PFSK-1 (cell line): ENCODE measurements around the gene PDLIM1.

Source experiments
- FOXP2 ChIP-seq: optimal IDR thresholded peaks from 2 replicates; pipeline ENCODE3; 2011; ENCODE audit warnings: borderline replicate concordance, control low read depth, inconsistent platforms; ENCODE audit not compliant: insufficient read depth; ENCODE audit errors: extremely low read length, extremely low read depth
- POLR2AphosphoS5 ChIP-seq: IDR thresholded peaks from 2 replicates; pipeline ENCODE4 v1.6.1; 2012; ENCODE audit warnings: low read depth, mild to moderate bottlenecking, control low read depth, low read length, moderate library complexity
- REST ChIP-seq, 2 experiments: IDR thresholded peaks; 2 replicates each; pipeline versions ENCODE4 v1.6.1 to v1.8.0; 2011 to 2012; ENCODE audit warnings: low read depth in 2 of 2, low read length in 2 of 2, control low read depth in 1 of 2, inconsistent platforms in 1 of 2, mild to moderate bottlenecking in 1 of 2, moderate library complexity in 1 of 2; ENCODE audit not compliant: insufficient read depth in 1 of 2
- SIN3A ChIP-seq: IDR thresholded peaks from 2 replicates; pipeline ENCODE4 v1.6.1; 2012; ENCODE audit warnings: mild to moderate bottlenecking, low read length, moderate library complexity, borderline replicate concordance; ENCODE audit not compliant: insufficient read depth
- TAF1 ChIP-seq: IDR thresholded peaks from 2 replicates; pipeline ENCODE4 v1.6.1; 2012; ENCODE audit warnings: low read length, control low read depth, borderline replicate concordance; ENCODE audit not compliant: insufficient read depth

Gene PDLIM1

GRCh38 chr10:95325863-95326262 is 35.1 kb upstream of the PDLIM1 start:
- TF ChIP-seq POLR2AphosphoS5 (no peak), TAF1 (no peak), SIN3A (no peak), REST (IDR thresholded peaks at IDR 0.05; ENCODE audit: insufficient read depth in 1 of 2, low read depth in 2 of 2, low read length in 2 of 2) (no peak), FOXP2 (no peak)

- TF ChIP-seq REST (IDR thresholded peaks at IDR 0.05; ENCODE audit: insufficient read depth in 1 of 2, low read depth in 2 of 2, low read length in 2 of 2) (no peak), TAF1 (no peak), SIN3A (no peak), FOXP2 (no peak), POLR2AphosphoS5 (no peak)
Measured at GRCh38 chr10:95324436-95325268, 33.8 kb upstream of the PDLIM1 start.

GRCh38 chr10:95321554-95322301 is 30.9 kb upstream of the PDLIM1 start:
- no peak for TF ChIP-seq POLR2AphosphoS5
- no peak for TF ChIP-seq SIN3A
- no peak for TF ChIP-seq REST (IDR thresholded peaks at IDR 0.05; ENCODE audit: insufficient read depth in 1 of 2, low read depth in 2 of 2, low read length in 2 of 2)
- TF ChIP-seq TAF1 = no peak
- TF ChIP-seq FOXP2 = no peak

- no peak for TF ChIP-seq SIN3A
- TF ChIP-seq FOXP2 = no peak
- no peak for TF ChIP-seq POLR2AphosphoS5
- no peak for TF ChIP-seq REST (IDR thresholded peaks at IDR 0.05; ENCODE audit: insufficient read depth in 1 of 2, low read depth in 2 of 2, low read length in 2 of 2)
- TF ChIP-seq TAF1 = no peak
Measured at GRCh38 chr10:95319239-95319638, 28.4 kb upstream of the PDLIM1 start.
